Stimulated activated CD4-positive, alpha-beta T cell treated with anti-CD3 and anti-CD28 coated beads, TNF-alpha, amount 100 ng/mL, for 48 hours (primary cell): ENCODE data around the gene PGLYRP2.

ENCODE experiments used
- DNase-seq, 3 donors: peaks; one replicate each; pipeline ENCODE4 v3.0.0-alpha.2; 2020; ENCODE audit warnings: low read depth in 3 of 3

The PGLYRP2 gene

GRCh38 chr19:15424692-15425272, 54.5 kb downstream of the PGLYRP2 start:
- no peak for DNase-seq

GRCh38 chr19:15424121-15424520, 55.2 kb downstream of the PGLYRP2 start:
- DNase-seq: no peak

GRCh38 chr19:15423130-15423529, 56.2 kb downstream of the PGLYRP2 start:
- DNase-seq: no peak

- DNase-seq: no peak
These were observed 56.8 kb downstream of the PGLYRP2 start for GRCh38 chr19:15422296-15423075.

GRCh38 chr19:15421721-15422260, 57.5 kb downstream of the PGLYRP2 start:
- DNase-seq: no peak

- DNase-seq: no peak
These were observed 58.1 kb downstream of the PGLYRP2 start for GRCh38 chr19:15421136-15421695.

- DNase-seq: no peak
These were observed 59.8 kb downstream of the PGLYRP2 start for GRCh38 chr19:15419413-15420025.
